Measurements from ENCODE around the gene PRDM5. TPM values are rescaled to one million over a fixed set of nuclear protein-coding genes. Genes with fewer than 3 reads are reported as not detected.

Gene PRDM5
- total RNA-seq, 1 donor from 2014 or later = 12.2 TPM

DNA sequence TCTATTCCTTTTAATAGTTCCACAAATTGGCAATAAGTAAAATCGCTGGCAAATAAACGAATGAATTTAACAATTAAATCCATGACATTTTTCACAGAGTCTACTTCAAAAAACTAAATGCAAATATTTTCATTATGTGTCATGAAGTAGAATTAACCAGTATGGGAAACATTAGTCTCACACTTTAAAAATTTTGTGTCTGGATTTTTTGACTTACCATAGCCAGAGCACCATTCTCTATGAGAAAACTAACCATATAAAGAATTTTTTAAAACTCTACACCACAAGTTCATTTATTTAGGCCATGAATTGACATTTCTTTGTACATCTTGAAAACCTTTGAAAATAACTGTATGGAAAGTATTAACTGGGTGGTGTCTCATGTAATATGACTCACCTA, 41.2 kb downstream of the PRDM5 start:
- intact Hi-C loops (cut with micrococcal nuclease) = no loop called here
- no peak for DNase-seq
- peaks cover 18% of the 10 kb centered on the region for H3K9me3 ChIP-seq (replicated peaks)
- TF ChIP-seq, protein P1, sequence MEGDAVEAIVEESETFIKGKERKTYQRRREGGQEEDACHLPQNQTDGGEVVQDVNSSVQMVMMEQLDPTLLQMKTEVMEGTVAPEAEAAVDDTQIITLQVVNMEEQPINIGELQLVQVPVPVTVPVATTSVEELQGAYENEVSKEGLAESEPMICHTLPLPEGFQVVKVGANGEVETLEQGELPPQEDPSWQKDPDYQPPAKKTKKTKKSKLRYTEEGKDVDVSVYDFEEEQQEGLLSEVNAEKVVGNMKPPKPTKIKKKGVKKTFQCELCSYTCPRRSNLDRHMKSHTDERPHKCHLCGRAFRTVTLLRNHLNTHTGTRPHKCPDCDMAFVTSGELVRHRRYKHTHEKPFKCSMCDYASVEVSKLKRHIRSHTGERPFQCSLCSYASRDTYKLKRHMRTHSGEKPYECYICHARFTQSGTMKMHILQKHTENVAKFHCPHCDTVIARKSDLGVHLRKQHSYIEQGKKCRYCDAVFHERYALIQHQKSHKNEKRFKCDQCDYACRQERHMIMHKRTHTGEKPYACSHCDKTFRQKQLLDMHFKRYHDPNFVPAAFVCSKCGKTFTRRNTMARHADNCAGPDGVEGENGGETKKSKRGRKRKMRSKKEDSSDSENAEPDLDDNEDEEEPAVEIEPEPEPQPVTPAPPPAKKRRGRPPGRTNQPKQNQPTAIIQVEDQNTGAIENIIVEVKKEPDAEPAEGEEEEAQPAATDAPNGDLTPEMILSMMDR (IDR thresholded peaks at IDR 0.05; ENCODE audit: borderline replicate concordance) = no peak
- no peaks in the 10 kb centered on the region for H3K27me3 ChIP-seq (ENCODE audit: low read depth)
- no peak overlapping the region for H3K27ac ChIP-seq (replicated peaks)
- H3K36me3 ChIP-seq = peaks cover 18% of the 10 kb centered on the region
- no peaks in the 10 kb centered on the region for H3K4me1 ChIP-seq
- no peak overlapping the region for H3K4me3 ChIP-seq

DNA sequence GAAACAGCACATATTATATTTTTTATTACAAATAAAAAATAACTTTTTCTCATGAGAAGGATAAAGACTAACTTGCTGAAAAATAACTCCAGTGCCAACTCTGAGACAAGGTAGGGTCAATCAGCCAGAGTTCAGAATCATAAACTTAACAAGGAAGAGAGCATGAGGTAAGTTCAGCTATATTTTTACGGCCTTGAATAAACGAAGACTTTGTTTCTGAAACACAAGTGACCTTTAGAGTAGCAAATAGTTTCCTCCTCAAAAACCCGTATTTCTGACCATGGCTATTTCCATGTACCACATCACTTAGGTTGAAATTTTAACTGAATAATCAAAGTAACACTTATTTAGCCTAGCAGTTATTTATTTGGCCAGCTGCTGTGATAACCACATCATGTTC, 45.5 kb downstream of the PRDM5 start:
- TF ChIP-seq, protein P1 (IDR thresholded peaks at IDR 0.05; ENCODE audit: borderline replicate concordance) = no peak

DNA sequence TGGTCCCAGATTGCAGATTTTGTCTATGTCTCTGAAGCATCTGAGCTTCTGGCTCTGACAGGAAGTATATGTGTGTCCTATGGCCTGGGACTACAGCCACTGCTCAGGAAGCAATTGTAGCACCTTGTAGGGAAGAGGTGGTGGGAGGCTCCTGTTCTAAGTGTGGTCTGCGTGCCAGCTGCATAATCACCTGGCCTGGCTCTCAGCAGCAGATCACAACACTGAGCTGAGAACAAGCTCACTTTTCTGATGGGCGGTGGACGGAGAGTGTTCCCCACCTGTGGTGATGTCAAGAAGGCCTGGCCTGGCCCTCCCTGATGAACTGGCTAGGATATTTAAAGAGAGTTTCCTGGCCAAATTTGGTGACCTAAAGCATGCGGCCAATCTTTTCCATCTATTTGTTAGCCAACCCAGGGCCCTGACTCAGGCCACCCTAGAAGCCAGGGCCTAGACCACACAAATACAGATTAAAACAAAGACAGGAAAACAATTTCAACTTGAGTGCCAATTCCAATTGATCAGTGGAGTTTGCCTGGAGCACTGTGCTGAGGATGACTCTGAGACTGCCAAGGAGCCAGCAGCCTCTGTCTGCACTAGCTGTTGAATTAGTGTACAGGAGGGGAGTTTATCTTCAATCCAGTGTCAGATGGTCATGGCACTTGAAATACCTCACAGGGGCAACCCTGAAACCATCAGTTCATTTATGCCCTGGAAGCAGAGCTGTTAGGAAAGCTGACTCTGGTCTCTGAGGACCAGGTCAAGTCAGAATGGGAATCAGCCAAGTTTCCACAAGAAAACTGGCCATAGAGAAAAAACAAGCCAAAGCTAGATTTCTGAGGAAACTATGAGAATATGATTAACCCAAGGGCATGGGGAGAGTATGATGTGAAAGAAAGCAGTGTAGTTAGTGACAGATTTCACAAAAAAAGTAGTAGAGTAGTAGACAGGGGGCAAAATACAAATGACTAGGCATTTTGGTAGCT, 47.4 kb downstream of the PRDM5 start:
- H3K27me3 ChIP-seq (ENCODE audit: low read depth) = no peaks in the 10 kb centered on the region
- H3K4me3 ChIP-seq = no peak overlapping the region
- intact Hi-C loops (cut with micrococcal nuclease) = no loop called here
- DNase-seq = no peak
- TF ChIP-seq, protein P1 (IDR thresholded peaks at IDR 0.05; ENCODE audit: borderline replicate concordance) = no peak
- peaks cover 9% of the 10 kb centered on the region for H3K9me3 ChIP-seq (replicated peaks)
- no peak overlapping the region for H3K27ac ChIP-seq (replicated peaks)
- H3K36me3 ChIP-seq = peaks cover 3% of the 10 kb centered on the region
- H3K4me1 ChIP-seq = peaks cover 6% of the 10 kb centered on the region

More for the DNA sequence above, 45.5 kb downstream of the PRDM5 start:
- Histone ChIP-seq H3K27ac (replicated peaks) (no peak overlapping the region), H3K4me1 (peaks cover 6% of the 10 kb centered on the region), H3K27me3 (ENCODE audit: low read depth) (no peaks in the 10 kb centered on the region), H3K36me3 (peaks cover 14% of the 10 kb centered on the region), H3K9me3 (replicated peaks) (peaks cover 18% of the 10 kb centered on the region), H3K4me3 (no peak overlapping the region)
- no peak for DNase-seq
- intact Hi-C loops (cut with micrococcal nuclease) = no loop called here

DNA sequence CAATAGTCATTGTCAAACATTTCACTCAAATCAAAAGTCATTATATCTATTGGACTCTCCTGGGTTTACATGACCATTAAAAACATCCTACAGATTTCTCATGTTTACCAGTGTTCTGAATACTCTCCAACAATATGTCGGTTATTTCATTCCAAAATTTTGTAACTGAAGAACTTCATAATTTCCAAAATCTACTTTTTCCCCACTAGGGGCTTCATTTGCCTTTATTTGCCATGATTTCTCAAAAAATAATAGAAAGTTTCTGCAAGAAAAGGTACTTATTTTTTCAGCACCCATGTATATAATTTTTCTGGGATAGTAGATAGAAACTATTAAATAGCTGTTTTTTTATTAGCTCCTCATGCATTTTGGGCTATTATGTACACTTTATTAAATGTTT, 49.0 kb downstream of the PRDM5 start:
- TF ChIP-seq, protein P1 (IDR thresholded peaks at IDR 0.05; ENCODE audit: borderline replicate concordance) = no peak
- peaks cover 6% of the 10 kb centered on the region for H3K4me1 ChIP-seq

DNA sequence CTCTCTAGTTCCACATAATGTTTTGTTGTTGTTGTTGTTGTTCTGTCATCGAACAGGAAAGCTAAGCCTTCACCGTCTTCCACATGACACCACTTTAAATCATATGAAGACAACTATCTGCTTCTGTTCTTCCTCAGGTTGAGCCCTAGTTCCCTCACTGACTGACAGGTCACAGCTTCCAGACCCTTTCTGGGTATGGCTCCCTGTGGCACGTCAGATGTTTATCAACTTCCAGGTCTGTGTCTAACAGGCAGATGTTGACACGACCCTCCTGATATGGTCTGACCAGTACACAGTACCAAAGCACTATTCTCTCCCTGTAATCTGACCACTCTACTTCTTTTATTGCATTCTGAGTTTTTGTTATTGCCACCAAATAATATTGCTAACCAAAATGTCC, 51.4 kb downstream of the PRDM5 start:
- Histone ChIP-seq H3K9me3 (replicated peaks) (no peaks in the 10 kb centered on the region), H3K27ac (replicated peaks) (no peak overlapping the region), H3K27me3 (ENCODE audit: low read depth) (no peaks in the 10 kb centered on the region), H3K4me3 (no peak overlapping the region), H3K36me3 (no peaks in the 10 kb centered on the region), H3K4me1 (peaks cover 6% of the 10 kb centered on the region)
- TF ChIP-seq, protein P1 (IDR thresholded peaks at IDR 0.05; ENCODE audit: borderline replicate concordance) = no peak
- no peak for DNase-seq
- intact Hi-C loops (cut with micrococcal nuclease) = no loop called here

More for the DNA sequence above, 49.0 kb downstream of the PRDM5 start:
- intact Hi-C loops (cut with micrococcal nuclease) = no loop called here
- no peak overlapping the region for H3K27ac ChIP-seq (replicated peaks)
- H3K4me3 ChIP-seq = no peak overlapping the region
- DNase-seq = no peak
- peaks cover under 1% of the 10 kb centered on the region for H3K9me3 ChIP-seq (replicated peaks)
- H3K27me3 ChIP-seq (ENCODE audit: low read depth) = no peaks in the 10 kb centered on the region
- no peaks in the 10 kb centered on the region for H3K36me3 ChIP-seq

All from left ventricle myocardium inferior (tissue), 1 donor.